Measurements from ENCODE around the gene ADCY7.

Gene ADCY7

DNA sequence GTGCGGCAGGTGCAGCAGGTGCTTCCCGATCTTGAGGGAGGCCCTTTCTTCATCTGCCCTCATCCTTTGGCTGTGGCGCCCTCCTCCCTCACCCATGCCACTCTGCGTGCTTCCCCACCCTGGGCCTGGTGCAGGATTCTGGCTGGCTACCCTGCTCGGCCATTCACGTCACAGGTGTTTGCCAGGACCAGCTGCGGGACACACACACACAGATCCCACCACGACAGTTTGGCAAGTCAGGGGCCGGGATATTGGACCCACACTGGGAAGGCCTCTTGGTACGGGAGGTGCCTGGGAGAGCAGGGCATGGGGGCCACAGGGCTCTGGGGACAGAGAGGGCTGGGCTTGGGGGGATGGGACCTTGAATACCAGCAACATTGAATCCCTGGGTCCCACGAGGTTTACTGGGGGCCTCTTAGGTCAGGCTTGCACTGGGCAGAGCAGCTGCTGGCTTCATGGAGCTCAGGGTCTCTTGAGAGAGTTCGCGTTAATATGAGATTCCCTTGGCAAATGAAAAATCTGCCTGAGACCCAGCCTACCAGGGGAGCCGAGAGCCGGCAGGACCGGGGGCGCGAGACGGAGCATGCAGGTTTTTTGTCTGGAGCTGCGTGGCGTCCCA, 15.1 kb downstream of the ADCY7 start:
- TF ChIP-seq ARNTL (CRISPR knock-in tag; IDR thresholded peaks at IDR 0.05; ENCODE audit: borderline replicate concordance, low read depth) (no peak), BACH2 (CRISPR knock-in tag; IDR thresholded peaks at IDR 0.05; ENCODE audit: borderline replicate concordance) (no peak), ESRRG (CRISPR knock-in tag; IDR thresholded peaks at IDR 0.05) (no peak), ZC3H10 (CRISPR knock-in tag; IDR thresholded peaks at IDR 0.05) (no peak), PPARA (CRISPR knock-in tag; IDR thresholded peaks at IDR 0.05; ENCODE audit: borderline replicate concordance) (no peak), SNAI2 (CRISPR knock-in tag; IDR thresholded peaks at IDR 0.05) (no peak), OSR1 (CRISPR knock-in tag; IDR thresholded peaks at IDR 0.05) (no peak), ZFP3 (CRISPR knock-in tag; IDR thresholded peaks at IDR 0.05) (no peak)
- TF ChIP-seq, protein P1, sequence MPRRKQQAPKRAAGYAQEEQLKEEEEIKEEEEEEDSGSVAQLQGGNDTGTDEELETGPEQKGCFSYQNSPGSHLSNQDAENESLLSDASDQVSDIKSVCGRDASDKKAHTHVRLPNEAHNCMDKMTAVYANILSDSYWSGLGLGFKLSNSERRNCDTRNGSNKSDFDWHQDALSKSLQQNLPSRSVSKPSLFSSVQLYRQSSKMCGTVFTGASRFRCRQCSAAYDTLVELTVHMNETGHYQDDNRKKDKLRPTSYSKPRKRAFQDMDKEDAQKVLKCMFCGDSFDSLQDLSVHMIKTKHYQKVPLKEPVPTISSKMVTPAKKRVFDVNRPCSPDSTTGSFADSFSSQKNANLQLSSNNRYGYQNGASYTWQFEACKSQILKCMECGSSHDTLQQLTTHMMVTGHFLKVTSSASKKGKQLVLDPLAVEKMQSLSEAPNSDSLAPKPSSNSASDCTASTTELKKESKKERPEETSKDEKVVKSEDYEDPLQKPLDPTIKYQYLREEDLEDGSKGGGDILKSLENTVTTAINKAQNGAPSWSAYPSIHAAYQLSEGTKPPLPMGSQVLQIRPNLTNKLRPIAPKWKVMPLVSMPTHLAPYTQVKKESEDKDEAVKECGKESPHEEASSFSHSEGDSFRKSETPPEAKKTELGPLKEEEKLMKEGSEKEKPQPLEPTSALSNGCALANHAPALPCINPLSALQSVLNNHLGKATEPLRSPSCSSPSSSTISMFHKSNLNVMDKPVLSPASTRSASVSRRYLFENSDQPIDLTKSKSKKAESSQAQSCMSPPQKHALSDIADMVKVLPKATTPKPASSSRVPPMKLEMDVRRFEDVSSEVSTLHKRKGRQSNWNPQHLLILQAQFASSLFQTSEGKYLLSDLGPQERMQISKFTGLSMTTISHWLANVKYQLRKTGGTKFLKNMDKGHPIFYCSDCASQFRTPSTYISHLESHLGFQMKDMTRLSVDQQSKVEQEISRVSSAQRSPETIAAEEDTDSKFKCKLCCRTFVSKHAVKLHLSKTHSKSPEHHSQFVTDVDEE (CRISPR knock-in tag; IDR thresholded peaks at IDR 0.05) = no peak
- TF ChIP-seq, protein P2, sequence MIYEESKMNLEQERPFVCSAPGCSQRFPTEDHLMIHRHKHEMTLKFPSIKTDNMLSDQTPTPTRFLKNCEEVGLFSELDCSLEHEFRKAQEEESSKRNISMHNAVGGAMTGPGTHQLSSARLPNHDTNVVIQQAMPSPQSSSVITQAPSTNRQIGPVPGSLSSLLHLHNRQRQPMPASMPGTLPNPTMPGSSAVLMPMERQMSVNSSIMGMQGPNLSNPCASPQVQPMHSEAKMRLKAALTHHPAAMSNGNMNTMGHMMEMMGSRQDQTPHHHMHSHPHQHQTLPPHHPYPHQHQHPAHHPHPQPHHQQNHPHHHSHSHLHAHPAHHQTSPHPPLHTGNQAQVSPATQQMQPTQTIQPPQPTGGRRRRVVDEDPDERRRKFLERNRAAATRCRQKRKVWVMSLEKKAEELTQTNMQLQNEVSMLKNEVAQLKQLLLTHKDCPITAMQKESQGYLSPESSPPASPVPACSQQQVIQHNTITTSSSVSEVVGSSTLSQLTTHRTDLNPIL (CRISPR knock-in tag; IDR thresholded peaks at IDR 0.05; ENCODE audit: low read depth) = no peak
- TF ChIP-seq, protein P3, sequence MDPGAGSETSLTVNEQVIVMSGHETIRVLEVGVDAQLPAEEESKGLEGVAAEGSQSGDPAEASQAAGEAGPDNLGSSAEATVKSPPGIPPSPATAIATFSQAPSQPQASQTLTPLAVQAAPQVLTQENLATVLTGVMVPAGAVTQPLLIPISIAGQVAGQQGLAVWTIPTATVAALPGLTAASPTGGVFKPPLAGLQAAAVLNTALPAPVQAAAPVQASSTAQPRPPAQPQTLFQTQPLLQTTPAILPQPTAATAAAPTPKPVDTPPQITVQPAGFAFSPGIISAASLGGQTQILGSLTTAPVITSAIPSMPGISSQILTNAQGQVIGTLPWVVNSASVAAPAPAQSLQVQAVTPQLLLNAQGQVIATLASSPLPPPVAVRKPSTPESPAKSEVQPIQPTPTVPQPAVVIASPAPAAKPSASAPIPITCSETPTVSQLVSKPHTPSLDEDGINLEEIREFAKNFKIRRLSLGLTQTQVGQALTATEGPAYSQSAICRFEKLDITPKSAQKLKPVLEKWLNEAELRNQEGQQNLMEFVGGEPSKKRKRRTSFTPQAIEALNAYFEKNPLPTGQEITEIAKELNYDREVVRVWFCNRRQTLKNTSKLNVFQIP (CRISPR knock-in tag; IDR thresholded peaks at IDR 0.05; ENCODE audit: borderline replicate concordance, low read depth) = no peak
- TF ChIP-seq, protein P4, sequence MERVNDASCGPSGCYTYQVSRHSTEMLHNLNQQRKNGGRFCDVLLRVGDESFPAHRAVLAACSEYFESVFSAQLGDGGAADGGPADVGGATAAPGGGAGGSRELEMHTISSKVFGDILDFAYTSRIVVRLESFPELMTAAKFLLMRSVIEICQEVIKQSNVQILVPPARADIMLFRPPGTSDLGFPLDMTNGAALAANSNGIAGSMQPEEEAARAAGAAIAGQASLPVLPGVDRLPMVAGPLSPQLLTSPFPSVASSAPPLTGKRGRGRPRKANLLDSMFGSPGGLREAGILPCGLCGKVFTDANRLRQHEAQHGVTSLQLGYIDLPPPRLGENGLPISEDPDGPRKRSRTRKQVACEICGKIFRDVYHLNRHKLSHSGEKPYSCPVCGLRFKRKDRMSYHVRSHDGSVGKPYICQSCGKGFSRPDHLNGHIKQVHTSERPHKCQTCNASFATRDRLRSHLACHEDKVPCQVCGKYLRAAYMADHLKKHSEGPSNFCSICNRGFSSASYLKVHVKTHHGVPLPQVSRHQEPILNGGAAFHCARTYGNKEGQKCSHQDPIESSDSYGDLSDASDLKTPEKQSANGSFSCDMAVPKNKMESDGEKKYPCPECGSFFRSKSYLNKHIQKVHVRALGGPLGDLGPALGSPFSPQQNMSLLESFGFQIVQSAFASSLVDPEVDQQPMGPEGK (CRISPR knock-in tag; IDR thresholded peaks at IDR 0.05; ENCODE audit: borderline replicate concordance) = no peak
- no peak for ATAC-seq

DNA sequence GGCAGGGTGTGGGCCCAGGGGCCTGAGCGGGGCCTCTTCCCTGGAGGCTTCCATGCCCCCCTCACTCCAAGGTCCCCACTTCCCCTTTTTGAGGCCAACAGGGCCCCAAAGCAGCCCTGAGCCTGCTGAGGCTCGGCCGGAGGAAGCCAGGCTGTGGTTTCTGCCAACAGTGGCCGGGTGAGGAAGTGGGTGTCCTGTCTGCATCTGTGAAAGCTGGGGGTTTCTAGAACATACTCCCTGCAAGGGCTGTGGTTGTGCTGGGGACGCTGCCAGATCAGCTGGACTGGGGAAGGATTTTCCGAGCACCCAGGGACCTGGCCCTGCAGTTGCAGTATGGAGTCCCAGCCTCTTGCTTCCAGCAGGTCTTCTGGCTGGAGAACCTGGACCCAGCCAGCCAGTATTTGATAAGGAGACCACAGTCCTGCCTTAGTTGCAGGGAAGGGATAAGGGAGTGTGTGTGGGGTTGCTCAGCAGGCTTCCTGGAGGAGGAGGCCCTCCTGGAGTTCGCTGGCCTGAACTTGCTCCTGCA, 15.7 kb downstream of the ADCY7 start:
- TF ChIP-seq, protein P2 (CRISPR knock-in tag; IDR thresholded peaks at IDR 0.05; ENCODE audit: low read depth) = no peak
- TF ChIP-seq RARB (CRISPR knock-in tag; IDR thresholded peaks at IDR 0.05) (no peak), GLIS3 (CRISPR knock-in tag; IDR thresholded peaks at IDR 0.05) (no peak), ZC3H10 (CRISPR knock-in tag; IDR thresholded peaks at IDR 0.05) (no peak)
- no peak for ATAC-seq

- no peak for TF ChIP-seq ZNF565 (CRISPR knock-in tag; conservative IDR thresholded peaks at IDR 0.05; ENCODE audit: low read depth)
- TF ChIP-seq ARNTL (CRISPR knock-in tag; IDR thresholded peaks at IDR 0.05; ENCODE audit: borderline replicate concordance, low read depth) = no peak
- TF ChIP-seq PPARA (CRISPR knock-in tag; IDR thresholded peaks at IDR 0.05; ENCODE audit: borderline replicate concordance) = no peak
- TF ChIP-seq ZFP3 (CRISPR knock-in tag; IDR thresholded peaks at IDR 0.05) = no peak
- no peak for TF ChIP-seq ZFP30 (CRISPR knock-in tag; IDR thresholded peaks at IDR 0.05)
- TF ChIP-seq RARB (CRISPR knock-in tag; IDR thresholded peaks at IDR 0.05) = no peak
- TF ChIP-seq, protein P2 (CRISPR knock-in tag; IDR thresholded peaks at IDR 0.05; ENCODE audit: low read depth) = no peak
- ATAC-seq = no peak; the same call in 1 of the 3 replicates
Measured at GRCh38 chr16:50282955-50283631, 16.7 kb downstream of the ADCY7 start.

Data from SK-N-SH treated with all-trans-retinoic acid at 6 μM for 48 hours (cell line).